Activated T-helper 1 cell treated with anti-CD3 and anti-CD28 coated beads, Interleukin-12 subunit alpha, Interleukin-12 subunit beta, Interleukin-2, Interleukin-4 antibody, amounts not matched to agents 30 ng/mL and 10 ng/mL and 1 ng/mL, durations not matched to agents 14 hours and 24 hours and 36 hours (primary cell): Measurements from ENCODE around the gene OR1N2. TPM values are rescaled to one million over a fixed set of nuclear protein-coding genes. Genes with fewer than 3 reads are reported as not detected.
"Not testable (repeated sequence)": the region's sequence is repeated elsewhere in the genome, so short reads cannot be mapped to it uniquely, and the experiment has no call there.

Experiments used
- DNase-seq: peaks from one replicate; pipeline ENCODE4 v3.0.0; 2021; ENCODE audit warnings: low spot score
- H3K27ac Mint-ChIP-seq: one replicate; pipeline ENCODE4 v1.8.0; 2021; ENCODE audit warnings: mild to moderate bottlenecking, mixed read lengths
- H3K27me3 Mint-ChIP-seq: one replicate; pipeline ENCODE4 v1.8.0; 2022; ENCODE audit warnings: mild to moderate bottlenecking, moderate library complexity, mixed read lengths; ENCODE audit not compliant: insufficient read depth
- H3K36me3 Mint-ChIP-seq: one replicate; pipeline ENCODE4 v1.8.0; 2021; ENCODE audit warnings: low read depth, mixed read lengths
- H3K4me1 Mint-ChIP-seq: one replicate; pipeline ENCODE4 v1.8.0; 2021; ENCODE audit warnings: low read depth, mixed read lengths
- H3K4me3 Mint-ChIP-seq: one replicate; pipeline ENCODE4 v1.8.0; 2021; ENCODE audit warnings: mild to moderate bottlenecking, moderate library complexity, mixed read lengths
- H3K9me3 Mint-ChIP-seq: one replicate; pipeline ENCODE4 v1.8.0; 2021; ENCODE audit warnings: mixed read lengths
- intact Hi-C: fragments of 100-400 bp; cut with micrococcal nuclease; formaldehyde crosslinking; loops from one replicate; pipeline ENCODE4 v1.15.1; 2024
- total RNA-seq: library from RNA; stranded (reverse); gene quantifications from 2 replicates; pipeline ENCODE4 v1.2.3, GENCODE V29; 2022

The OR1N2 gene, protein sequence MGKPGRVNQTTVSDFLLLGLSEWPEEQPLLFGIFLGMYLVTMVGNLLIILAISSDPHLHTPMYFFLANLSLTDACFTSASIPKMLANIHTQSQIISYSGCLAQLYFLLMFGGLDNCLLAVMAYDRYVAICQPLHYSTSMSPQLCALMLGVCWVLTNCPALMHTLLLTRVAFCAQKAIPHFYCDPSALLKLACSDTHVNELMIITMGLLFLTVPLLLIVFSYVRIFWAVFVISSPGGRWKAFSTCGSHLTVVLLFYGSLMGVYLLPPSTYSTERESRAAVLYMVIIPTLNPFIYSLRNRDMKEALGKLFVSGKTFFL
- not detected in 2 replicates for total RNA-seq

DNA sequence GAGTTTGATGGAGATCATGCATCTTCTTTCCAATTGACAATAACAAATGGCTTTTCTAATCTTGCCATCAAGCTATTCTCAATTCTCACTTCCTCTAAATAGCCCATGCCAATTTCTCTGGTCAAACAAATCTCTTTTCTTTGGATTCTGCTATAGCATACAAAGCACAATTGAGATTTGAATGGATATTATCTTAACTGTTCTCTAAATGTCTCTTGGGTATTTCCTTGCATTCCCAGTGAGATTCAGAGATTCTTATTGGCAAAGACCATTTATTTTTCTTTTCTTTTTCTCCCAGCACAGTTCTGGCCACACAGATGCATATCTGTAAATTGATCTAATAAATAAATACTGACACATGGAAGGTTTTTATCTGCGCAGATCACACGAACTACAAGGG lies at the start of gene OR1N2:
OR1N2 (plus strand) TSS at position 301 of the 400 bp plus-strand sequence. CDS start 100 bp downstream, outside the sequence.
- no peaks in the 10 kb centered on the region for H3K4me1 Mint-ChIP-seq
- intact Hi-C loops = no loop called here
- H3K9me3 Mint-ChIP-seq = no peaks in the 10 kb centered on the region
- peaks cover 6% of the 10 kb centered on the region for H3K27me3 Mint-ChIP-seq
- H3K4me3 Mint-ChIP-seq = no peak within 1 kb of the TSS
- H3K27ac Mint-ChIP-seq = no peak within 1 kb of the TSS
- DNase-seq = no peak
- no peaks in the 10 kb centered on the region for H3K36me3 Mint-ChIP-seq

DNA sequence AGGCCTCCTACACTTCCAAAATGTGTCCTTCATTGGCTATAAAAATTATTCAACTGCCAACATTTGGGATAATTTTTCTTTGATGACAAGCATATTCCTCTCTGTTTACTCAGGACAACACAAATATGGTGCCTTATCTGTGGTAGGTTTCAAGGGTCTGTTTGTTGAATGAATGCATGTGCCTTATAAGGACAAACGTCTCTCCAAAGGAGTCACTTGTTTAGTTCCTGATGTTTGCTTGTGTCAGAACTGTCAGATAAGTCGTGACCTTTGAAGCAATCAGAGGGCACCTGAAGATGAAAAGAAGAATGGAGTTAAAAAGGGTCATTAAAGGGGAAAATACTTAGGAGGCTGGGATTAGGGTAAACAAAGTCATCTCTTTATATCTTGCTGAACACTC lies 45.9 kb upstream of the OR1N2 start:
- no peak overlapping the region for H3K27ac Mint-ChIP-seq
- DNase-seq = no peak
- no peaks in the 10 kb centered on the region for H3K9me3 Mint-ChIP-seq
- no peak overlapping the region for H3K4me3 Mint-ChIP-seq
- intact Hi-C loops = no loop called here
- no peaks in the 10 kb centered on the region for H3K4me1 Mint-ChIP-seq
- H3K36me3 Mint-ChIP-seq = no peaks in the 10 kb centered on the region
- H3K27me3 Mint-ChIP-seq = no peaks in the 10 kb centered on the region

DNA sequence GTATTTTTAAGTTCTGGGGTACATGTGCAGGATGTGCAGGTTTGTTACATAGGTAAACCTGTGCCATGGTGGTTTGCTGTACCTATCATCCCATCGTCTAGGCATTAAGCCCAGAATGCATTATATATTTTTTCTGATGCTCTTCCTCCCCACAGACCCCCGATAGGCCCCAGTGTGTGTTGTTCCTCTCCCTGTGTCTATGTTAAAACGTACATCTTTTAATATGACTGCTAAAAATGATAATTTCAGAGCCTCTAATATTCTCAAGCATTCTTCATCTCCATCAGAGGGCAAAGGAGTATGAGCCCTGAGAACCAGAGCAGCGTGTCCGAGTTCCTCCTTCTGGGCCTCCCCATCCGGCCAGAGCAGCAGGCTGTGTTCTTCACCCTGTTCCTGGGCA lies 42.4 kb upstream of the OR1N2 start, which contains the start of gene OR1J2:
OR1J2 (plus strand) TSS at position 301 of the 400 bp plus-strand sequence; CDS start at position 301, 0 bp downstream.
- no peak within 1 kb of the TSS for H3K4me3 Mint-ChIP-seq
- H3K4me1 Mint-ChIP-seq = no peaks in the 10 kb centered on the region
- no peak for DNase-seq
- peaks cover 3% of the 10 kb centered on the region for H3K27me3 Mint-ChIP-seq
- no peaks in the 10 kb centered on the region for H3K9me3 Mint-ChIP-seq
- no peaks in the 10 kb centered on the region for H3K36me3 Mint-ChIP-seq
- H3K27ac Mint-ChIP-seq = no peak within 1 kb of the TSS
- intact Hi-C loops = no loop called here

DNA sequence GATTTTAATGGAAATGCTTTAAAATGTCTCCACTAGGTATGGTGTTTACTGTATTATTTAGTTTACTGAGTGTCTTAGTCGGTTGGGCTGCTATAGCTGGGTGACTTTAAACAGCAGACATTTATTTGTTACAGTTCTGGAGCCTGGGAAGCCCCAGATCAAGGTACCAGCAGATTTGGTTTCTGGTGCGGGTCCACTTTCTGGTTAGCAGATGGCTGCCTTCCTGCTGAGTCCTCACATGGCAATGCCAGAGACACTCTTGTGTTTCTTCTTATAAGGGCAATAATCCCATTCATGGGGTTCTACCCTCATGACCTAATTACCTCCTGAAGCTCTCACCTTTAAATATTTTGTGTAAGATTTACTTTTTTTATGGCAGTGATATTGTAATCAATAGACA lies 34.7 kb upstream of the OR1N2 start:
- intact Hi-C loops = no loop called here
- no peak overlapping the region for H3K27ac Mint-ChIP-seq
- H3K27me3 Mint-ChIP-seq = peaks cover 3% of the 10 kb centered on the region
- no peaks in the 10 kb centered on the region for H3K36me3 Mint-ChIP-seq
- H3K4me1 Mint-ChIP-seq = no peaks in the 10 kb centered on the region
- no peak for DNase-seq
- H3K4me3 Mint-ChIP-seq = no peak overlapping the region
- H3K9me3 Mint-ChIP-seq = no peaks in the 10 kb centered on the region

DNA sequence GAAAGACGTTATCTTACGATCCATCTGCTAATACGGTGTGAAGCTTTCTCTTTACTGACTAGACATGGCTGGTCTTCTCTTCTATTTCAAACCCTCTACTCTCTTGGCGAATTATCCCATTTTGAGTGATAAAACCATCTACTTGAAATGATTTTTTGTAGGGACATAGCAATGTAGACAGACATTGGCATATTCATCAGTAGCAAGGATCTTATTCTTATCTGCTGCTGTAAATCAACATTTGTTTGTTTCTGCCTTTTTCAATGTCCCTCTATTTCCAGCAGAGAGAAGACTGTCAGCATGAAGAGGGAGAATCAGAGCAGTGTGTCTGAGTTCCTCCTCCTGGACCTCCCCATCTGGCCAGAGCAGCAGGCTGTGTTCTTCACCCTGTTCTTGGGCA lies 34.1 kb upstream of the OR1N2 start, which contains the start of gene OR1J4:
OR1J4 (plus strand) TSS at position 301 of the 400 bp plus-strand sequence; CDS start at position 301, 0 bp downstream.
- no peaks in the 10 kb centered on the region for H3K9me3 Mint-ChIP-seq
- no peak within 1 kb of the TSS for H3K27ac Mint-ChIP-seq
- no peak within 1 kb of the TSS for H3K4me3 Mint-ChIP-seq
- H3K36me3 Mint-ChIP-seq = no peaks in the 10 kb centered on the region
- intact Hi-C loops = no loop called here
- DNase-seq = no peak
- peaks cover 3% of the 10 kb centered on the region for H3K27me3 Mint-ChIP-seq
- no peaks in the 10 kb centered on the region for H3K4me1 Mint-ChIP-seq

DNA sequence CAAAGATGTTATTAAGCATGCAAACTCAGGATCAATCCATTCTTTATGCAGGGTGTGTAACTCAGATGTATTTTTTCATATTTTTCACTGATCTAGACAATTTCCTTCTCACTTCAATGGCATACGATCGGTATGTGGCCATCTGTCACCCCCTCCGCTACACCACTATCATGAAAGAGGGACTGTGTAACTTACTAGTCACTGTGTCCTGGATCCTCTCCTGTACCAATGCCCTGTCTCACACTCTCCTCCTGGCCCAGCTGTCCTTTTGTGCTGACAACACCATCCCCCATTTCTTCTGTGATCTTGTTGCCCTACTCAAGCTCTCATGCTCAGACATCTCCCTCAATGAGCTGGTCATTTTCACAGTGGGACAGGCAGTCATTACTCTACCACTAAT lies 33.5 kb upstream of the OR1N2 start:
- intact Hi-C loops = no loop called here
- H3K36me3 Mint-ChIP-seq = no peaks in the 10 kb centered on the region
- peaks cover 3% of the 10 kb centered on the region for H3K27me3 Mint-ChIP-seq
- H3K27ac Mint-ChIP-seq = no peak overlapping the region
- H3K4me1 Mint-ChIP-seq = no peaks in the 10 kb centered on the region
- H3K9me3 Mint-ChIP-seq = no peaks in the 10 kb centered on the region
- H3K4me3 Mint-ChIP-seq = no peak overlapping the region
- no peak for DNase-seq

DNA sequence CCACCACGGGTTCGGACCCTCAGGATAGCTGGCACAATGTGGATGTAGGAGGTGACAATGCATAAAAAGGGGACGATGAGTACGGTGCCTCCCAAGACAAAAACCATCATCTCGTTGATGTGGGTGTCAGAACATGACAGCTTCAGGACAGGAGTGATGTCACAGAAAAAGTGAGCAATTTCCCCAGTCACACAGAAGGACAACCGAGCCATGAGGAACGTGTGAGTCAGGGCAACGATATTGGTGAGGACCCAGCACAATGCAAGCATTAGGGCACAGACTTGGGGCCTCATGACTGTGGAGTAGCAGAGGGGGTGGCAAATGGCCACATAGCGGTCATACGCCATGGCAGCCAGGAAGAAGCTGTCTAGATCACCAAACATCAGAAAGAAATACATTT lies 26.3 kb upstream of the OR1N2 start:
- DNase-seq = no peak
- no peak overlapping the region for H3K4me3 Mint-ChIP-seq

DNA sequence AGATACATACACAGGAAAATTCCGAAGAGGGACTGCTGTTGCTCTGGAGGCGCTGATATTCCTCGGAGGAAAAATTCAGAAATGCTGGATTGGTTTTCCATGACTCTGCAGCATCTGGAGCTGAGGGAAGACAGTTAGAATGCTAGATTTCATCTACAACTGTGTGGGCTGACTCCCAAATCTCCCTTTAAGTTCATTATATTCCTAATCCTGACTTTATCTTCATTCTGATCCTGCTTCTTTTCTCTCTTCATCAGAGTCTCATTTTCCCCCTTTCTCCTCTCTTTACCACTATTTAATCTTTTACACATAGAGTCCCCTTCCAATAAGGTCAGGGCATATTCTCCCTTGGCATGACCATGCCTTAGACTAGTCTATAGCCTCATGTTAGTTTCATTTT lies 25.7 kb upstream of the OR1N2 start, which contains the start of gene OR1N1:
OR1N1 (minus strand) TSS at position 101 of the 400 bp plus-strand sequence; CDS start at position 101, 0 bp downstream.
- no peaks in the 10 kb centered on the region for H3K4me1 Mint-ChIP-seq
- no peak within 1 kb of the TSS for H3K4me3 Mint-ChIP-seq
- no peaks in the 10 kb centered on the region for H3K9me3 Mint-ChIP-seq
- H3K36me3 Mint-ChIP-seq = no peaks in the 10 kb centered on the region
- intact Hi-C loops = no loop called here
- H3K27ac Mint-ChIP-seq = no peak within 1 kb of the TSS
- DNase-seq = no peak
- H3K27me3 Mint-ChIP-seq = no peaks in the 10 kb centered on the region

More for the DNA sequence above, 26.3 kb upstream of the OR1N2 start:
- Mint-ChIP-seq H3K36me3 (no peaks in the 10 kb centered on the region), H3K27ac (no peak overlapping the region), H3K4me1 (no peaks in the 10 kb centered on the region), H3K27me3 (no peaks in the 10 kb centered on the region), H3K9me3 (no peaks in the 10 kb centered on the region)
- intact Hi-C loops = no loop called here

DNA sequence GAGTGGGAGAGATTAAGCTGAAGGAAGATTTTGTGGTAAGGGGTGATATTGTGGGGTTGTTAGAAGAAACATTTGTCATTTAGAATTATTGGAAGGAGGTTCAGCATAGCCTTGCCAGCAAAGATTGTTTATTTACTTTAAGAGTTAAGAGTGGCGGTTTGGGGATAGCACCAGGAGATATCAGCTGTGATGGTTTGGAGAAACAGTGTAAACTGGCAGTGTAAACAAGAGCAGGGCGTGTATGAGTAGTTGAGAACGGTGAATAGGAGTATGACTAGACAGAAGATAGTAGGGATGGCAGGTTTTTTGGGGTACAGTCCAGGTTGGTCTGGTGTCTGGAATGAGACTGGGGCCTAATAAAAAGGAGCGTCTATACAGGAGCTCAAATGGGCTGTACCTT lies 21.8 kb upstream of the OR1N2 start:
- intact Hi-C loops, H3K36me3 Mint-ChIP-seq, DNase-seq, H3K9me3 Mint-ChIP-seq, H3K27ac Mint-ChIP-seq, H3K4me1 Mint-ChIP-seq, H3K27me3 Mint-ChIP-seq, H3K4me3 Mint-ChIP-seq: not testable (repeated sequence)

DNA sequence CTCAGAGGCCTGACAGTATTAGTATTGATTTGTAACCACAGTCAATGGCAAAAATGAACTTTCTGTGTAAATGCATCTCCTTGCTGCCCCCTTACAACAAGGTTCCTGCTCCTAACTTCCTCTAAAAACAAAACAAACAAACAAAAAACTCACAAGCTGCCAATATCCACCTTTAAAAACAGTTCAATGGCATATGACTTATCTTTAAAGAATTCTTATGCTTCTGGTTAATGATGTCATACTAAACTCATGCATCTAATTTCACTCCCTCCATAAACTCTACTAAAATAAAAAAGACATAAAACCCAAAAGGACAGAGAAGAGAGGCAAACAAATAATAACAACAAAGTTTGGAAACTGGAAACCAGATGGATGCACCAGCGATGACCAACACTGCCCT lies 16.8 kb upstream of the OR1N2 start:
- Mint-ChIP-seq H3K4me1 (no peaks in the 10 kb centered on the region), H3K27ac (no peak overlapping the region), H3K9me3 (peaks cover 6% of the 10 kb centered on the region), H3K27me3 (peaks cover 3% of the 10 kb centered on the region), H3K36me3 (no peaks in the 10 kb centered on the region), H3K4me3 (no peak overlapping the region)
- DNase-seq = no peak
- intact Hi-C loops = no loop called here

DNA sequence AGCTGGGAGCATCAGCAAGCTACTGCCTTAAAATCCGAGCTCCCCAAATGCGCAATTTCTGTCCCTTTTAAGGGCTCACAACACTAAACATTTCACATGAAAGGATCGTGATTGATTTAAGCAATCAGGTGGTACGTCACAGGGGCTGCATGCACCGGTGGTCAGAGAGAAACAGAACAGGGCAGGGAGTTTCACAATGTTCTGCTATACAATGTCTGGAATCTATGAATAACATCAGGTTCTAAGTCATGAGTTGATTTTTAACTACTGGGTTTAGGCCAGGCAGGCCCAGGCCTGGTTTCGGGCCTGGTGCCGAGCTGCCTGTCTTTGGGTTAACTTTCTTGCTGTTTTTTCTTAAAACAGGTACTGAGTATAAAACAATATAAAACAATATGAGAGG lies 15.8 kb upstream of the OR1N2 start:
- H3K27me3 Mint-ChIP-seq, H3K27ac Mint-ChIP-seq, H3K4me1 Mint-ChIP-seq, H3K36me3 Mint-ChIP-seq, H3K9me3 Mint-ChIP-seq, intact Hi-C loops, H3K4me3 Mint-ChIP-seq, DNase-seq: not testable (repeated sequence)

DNA sequence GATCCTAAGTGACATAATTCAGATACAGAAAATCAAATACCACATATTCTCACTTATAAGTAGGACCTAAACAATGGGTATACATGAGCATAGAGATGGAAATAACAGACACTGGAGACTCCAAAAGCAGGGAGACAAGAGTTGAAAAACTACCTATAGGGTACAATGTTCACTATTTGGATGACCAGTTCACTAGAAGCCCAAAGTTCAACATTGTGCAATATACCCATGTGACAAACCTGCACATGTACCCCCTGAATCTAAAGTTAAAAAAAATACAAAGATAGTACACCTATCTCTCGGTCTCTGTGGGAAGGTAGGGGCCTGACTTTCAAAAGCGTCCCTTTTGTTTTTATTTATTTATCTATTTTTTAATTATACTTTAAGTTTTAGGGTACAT lies 14.2 kb upstream of the OR1N2 start:
- Mint-ChIP-seq H3K27me3 (peaks cover 9% of the 10 kb centered on the region), H3K4me3 (no peak overlapping the region), H3K9me3 (peaks cover 6% of the 10 kb centered on the region), H3K36me3 (no peaks in the 10 kb centered on the region), H3K4me1 (no peaks in the 10 kb centered on the region), H3K27ac (no peak overlapping the region)
- no peak for DNase-seq
- intact Hi-C loops = no loop called here

DNA sequence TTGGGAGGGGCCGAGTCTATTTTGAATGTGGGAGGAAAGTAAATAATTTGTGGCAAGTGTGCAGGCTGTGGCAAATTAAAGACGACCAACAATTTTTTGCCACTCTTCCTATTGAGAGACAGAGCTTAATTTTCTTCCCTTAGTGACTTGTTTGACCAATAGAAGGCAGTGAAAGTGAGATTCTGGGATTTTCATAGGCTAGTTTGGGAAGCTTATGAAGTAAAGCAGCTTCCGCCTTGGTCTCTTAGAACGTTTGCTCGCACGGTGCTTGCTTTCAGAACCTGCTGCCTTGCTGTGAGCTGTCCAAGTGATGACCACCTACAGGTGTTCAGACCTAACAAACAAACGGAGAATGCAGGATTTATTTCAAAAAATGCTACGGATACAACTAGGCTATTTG lies 6.7 kb upstream of the OR1N2 start:
- intact Hi-C loops = no loop called here
- Mint-ChIP-seq H3K27me3 (peaks cover 5% of the 10 kb centered on the region), H3K36me3 (no peaks in the 10 kb centered on the region), H3K9me3 (no peaks in the 10 kb centered on the region), H3K27ac (no peak overlapping the region), H3K4me1 (no peaks in the 10 kb centered on the region), H3K4me3 (no peak overlapping the region)
- DNase-seq = no peak
